NCI-H2107 treated with DMSO at 0.1 percent for 48 hours (cell line): Measurements from ENCODE around the gene VAC14.
A peak's percentile ranks its signal among the peaks of the same experiment; 100 is the strongest.
"Not testable (repeated sequence)": the region's sequence is repeated elsewhere in the genome, so short reads cannot be mapped to it uniquely, and the experiment has no call there.

ENCODE experiments used
- DNase-seq: peaks from one replicate; lab custom pipeline; 2025; ENCODE audit not compliant: unreplicated experiment; lab: John Stamatoyannopoulos, UW

VAC14 gene

GRCh38 chr16:70800781-70801480 lies at the start of gene VAC14:
VAC14 (minus strand) TSS chr16:70801158; CDS start chr16:70800900, 258 bp downstream.
- DNase-seq = peak; percentile 86

GRCh38 chr16:70823498-70824118 lies 22.6 kb upstream of the VAC14 start:
- not testable (repeated sequence) for DNase-seq

- DNase-seq = not testable (repeated sequence)
Observed at GRCh38 chr16:70822734-70823133, 21.8 kb upstream of the VAC14 start.

- DNase-seq = not testable (repeated sequence)
Observed at GRCh38 chr16:70818088-70818487, 17.1 kb upstream of the VAC14 start.

GRCh38 chr16:70809392-70810060 lies 8.6 kb upstream of the VAC14 start:
- DNase-seq = peak; percentile 23

GRCh38 chr16:70808371-70808770 lies 7.4 kb upstream of the VAC14 start:
- DNase-seq = no peak

GRCh38 chr16:70805787-70806186 lies 4.8 kb upstream of the VAC14 start:
- no peak for DNase-seq

GRCh38 chr16:70805380-70805779 lies 4.4 kb upstream of the VAC14 start:
- DNase-seq = no peak

GRCh38 chr16:70804734-70805169 lies 3.8 kb upstream of the VAC14 start:
- no peak for DNase-seq

GRCh38 chr16:70804153-70804733 lies 3.3 kb upstream of the VAC14 start:
- DNase-seq = no peak

GRCh38 chr16:70803319-70803718 lies 2.4 kb upstream of the VAC14 start:
- DNase-seq = no peak

GRCh38 chr16:70801611-70802010 lies 653 bp upstream of the VAC14 start:
- DNase-seq = no peak

GRCh38 chr16:70800311-70800710 lies 647 bp downstream of the VAC14 start:
- no peak for DNase-seq

- DNase-seq = peak; percentile 39
Observed at GRCh38 chr16:70796301-70796700, 4.7 kb downstream of the VAC14 start.

- no peak for DNase-seq
Observed at GRCh38 chr16:70795296-70795912, 5.6 kb downstream of the VAC14 start.

- DNase-seq = no peak
Observed at GRCh38 chr16:70793851-70794502, 7.0 kb downstream of the VAC14 start.

- DNase-seq = no peak
Observed at GRCh38 chr16:70790815-70791214, 10.1 kb downstream of the VAC14 start.

- DNase-seq = no peak
Observed at GRCh38 chr16:70789595-70790447, 11.1 kb downstream of the VAC14 start.

GRCh38 chr16:70788668-70789594 lies 12.0 kb downstream of the VAC14 start:
- DNase-seq = peak; percentile 14
